Fibroblast of lung (primary cell): ENCODE data around the gene ROBO1.

Experiments used
- CTCF ChIP-seq, 2 donors: IDR thresholded peaks in 1 of 2; conservative IDR thresholded peaks in 1 of 2; 1 replicate in 1 of 2; 2 replicates in 1 of 2; pipeline ENCODE4 v1.5.1; 2011 to 2012; ENCODE audit warnings: low read length in 2 of 2, control low read depth in 1 of 2, inconsistent platforms in 1 of 2, low read depth in 1 of 2, mild to moderate bottlenecking in 1 of 2
- EZH2 ChIP-seq: IDR thresholded peaks from 2 replicates; pipeline ENCODE4 v1.5.1; 2012; ENCODE audit warnings: low read length, control low read depth, mild to moderate bottlenecking; ENCODE audit errors: missing control alignments

GRCh38 chr3:79597709-79598108 is 170.1 kb downstream of the ROBO1 start:
- no peak for TF ChIP-seq CTCF (conservative IDR thresholded peaks at IDR 0.05 in 1 of 2, IDR thresholded peaks at IDR 0.05 in 1 of 2; ENCODE audit: low read depth in 1 of 2, low read length in 2 of 2)
- no peak for TF ChIP-seq EZH2
